Naive thymus-derived CD4-positive, alpha-beta T cell (primary cell): ENCODE data around the gene SCGB1C2. TPM values are rescaled to one million over a fixed set of nuclear protein-coding genes. Genes with fewer than 3 reads are reported as not detected.
"Not testable (repeated sequence)": the region's sequence is repeated elsewhere in the genome, so short reads cannot be mapped to it uniquely, and the experiment has no call there.

Experiments
- ATAC-seq: fragments of 150-1000 bp; cut with Tn5 transposase; 2 replicates; pipeline ENCODE4 v1.10.0; 2021; ENCODE audit warnings: mild to moderate bottlenecking, moderate library complexity
- CTCF ChIA-PET: fragments of 350-600 bp; sonication (Branson Sonifier 250); formaldehyde crosslinking; loops from one replicate; lab custom pipeline; 2021; ENCODE audit warnings: antibody characterized with exemption; lab: Charles Lee
- POLR2A ChIA-PET: fragments of 350-600 bp; sonication (Branson Sonifier 250); formaldehyde crosslinking; loops from one replicate; lab custom pipeline; 2021; ENCODE audit warnings: antibody characterized with exemption, inconsistent platforms; lab: Charles Lee
- DNase-seq, 9 donors: peaks; one replicate each; pipeline versions ENCODE4 v3.0.0 to v3.0.0-alpha.2; 2020 to 2022; ENCODE audit warnings: mixed read lengths in 1 of 9
- H3K27ac ChIP-seq: one replicate; pipeline ENCODE4 v1.7.0; 2013; ENCODE audit warnings: mild to moderate bottlenecking, low read depth, low read length, moderate library complexity
- H3K27me3 ChIP-seq, 2 donors: one replicate each; pipeline ENCODE4 v1.7.0; 2013; ENCODE audit warnings: low read length in 2 of 2, mild to moderate bottlenecking in 2 of 2, moderate library complexity in 2 of 2; ENCODE audit not compliant: control insufficient read depth in 2 of 2, insufficient read depth in 2 of 2
- H3K36me3 ChIP-seq, 3 experiments: 1 replicate in 2 of 3; 2 replicates in 1 of 3; pipeline ENCODE4 v1.7.0; 2013; ENCODE audit warnings: low read length in 3 of 3, mild to moderate bottlenecking in 3 of 3, moderate library complexity in 1 of 3; ENCODE audit not compliant: insufficient read depth in 3 of 3, control insufficient read depth in 2 of 3
- H3K4me1 ChIP-seq, 2 donors: one replicate each; pipeline ENCODE4 v1.7.0; 2013; ENCODE audit warnings: low read length in 2 of 2, mild to moderate bottlenecking in 2 of 2, moderate library complexity in 1 of 2; ENCODE audit not compliant: control insufficient read depth in 2 of 2, insufficient read depth in 2 of 2
- H3K4me3 ChIP-seq: 2 replicates; pipeline ENCODE4 v1.7.0; 2013; ENCODE audit warnings: mild to moderate bottlenecking, low read length
- H3K9me3 ChIP-seq, 3 experiments: 1 replicate in 2 of 3; 2 replicates in 1 of 3; pipeline ENCODE4 v1.7.0; 2013; ENCODE audit warnings: low read length in 3 of 3; ENCODE audit not compliant: control insufficient read depth in 2 of 3
- H3K27ac Mint-ChIP-seq, 9 donors: one replicate each; pipeline ENCODE4 v1.8.0; 2020 to 2022; ENCODE audit warnings: mixed read lengths in 9 of 9, mild to moderate bottlenecking in 8 of 9, moderate library complexity in 5 of 9, inconsistent platforms in 2 of 9
- H3K27me3 Mint-ChIP-seq, 5 donors: one replicate each; pipeline ENCODE4 v1.8.0; 2021 to 2022; ENCODE audit warnings: mixed read lengths in 5 of 5, mild to moderate bottlenecking in 1 of 5
- H3K36me3 Mint-ChIP-seq, 5 donors: one replicate each; pipeline ENCODE4 v1.8.0; 2020 to 2022; ENCODE audit warnings: mixed read lengths in 5 of 5, mild to moderate bottlenecking in 3 of 5, inconsistent platforms in 1 of 5
- H3K4me1 Mint-ChIP-seq, 7 donors: one replicate each; pipeline ENCODE4 v1.8.0; 2020 to 2022; ENCODE audit warnings: mixed read lengths in 7 of 7, mild to moderate bottlenecking in 3 of 7, inconsistent platforms in 1 of 7
- H3K4me3 Mint-ChIP-seq, 10 donors: one replicate each; pipeline ENCODE4 v1.8.0; 2020 to 2022; ENCODE audit warnings: mild to moderate bottlenecking in 10 of 10, mixed read lengths in 10 of 10, moderate library complexity in 6 of 10, inconsistent platforms in 2 of 10
- H3K9me3 Mint-ChIP-seq, 11 donors: one replicate each; pipeline ENCODE4 v1.8.0; 2020 to 2022; ENCODE audit warnings: mixed read lengths in 11 of 11, mild to moderate bottlenecking in 4 of 11, inconsistent platforms in 1 of 11, moderate library complexity in 1 of 11
- intact Hi-C, 2 donors: fragments of 100-400 bp; cut with micrococcal nuclease; formaldehyde crosslinking; loops; one replicate each; pipeline ENCODE4 v1.15.1; 2023
- polyA plus RNA-seq, 2 donors: library from polyadenylated mRNA; unstranded; fragments of 300-500 nt; fragmentation: Illumina TruSeq; gene quantifications; one replicate each; pipeline ENCODE4 v1.2.3, GENCODE V29; 2021
- total RNA-seq, 6 experiments: library from RNA in 5 of 6; stranded (reverse) in 5 of 6; gene quantifications; 1 replicate in 5 of 6; 2 replicates in 1 of 6; pipeline ENCODE4 v1.2.3 and lab custom pipeline; 2021 to 2026

The SCGB1C2 gene
- total and polyA plus RNA-seq, 7 experiments from 2014 or later = not detected

DNA sequence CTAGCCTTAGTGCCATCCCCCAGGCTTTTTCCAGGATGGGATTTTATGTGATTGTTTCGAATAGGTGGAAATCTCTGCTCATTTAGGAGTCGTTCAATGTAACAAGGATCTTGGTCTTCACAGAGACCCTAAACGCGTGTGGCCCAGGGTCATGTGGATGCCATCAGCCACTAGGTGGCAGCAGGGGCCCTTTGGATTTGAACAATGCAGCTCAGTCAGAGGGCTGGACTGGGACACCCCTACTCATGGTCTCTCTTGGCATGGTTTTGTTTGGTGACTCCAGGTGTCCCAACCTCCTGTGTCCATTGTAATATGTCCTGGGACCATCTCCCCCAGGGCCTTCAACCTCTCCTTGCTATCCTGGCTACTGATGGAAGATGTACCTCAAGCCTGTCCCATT lies 838 bp upstream of the SCGB1C2 start:
- H3K4me1 ChIP-seq, H3K36me3 ChIP-seq, H3K36me3 Mint-ChIP-seq, POLR2A ChIA-PET, H3K4me3 ChIP-seq, H3K27me3 Mint-ChIP-seq, H3K9me3 Mint-ChIP-seq, intact Hi-C loops, H3K27ac ChIP-seq, H3K27me3 ChIP-seq, H3K4me1 Mint-ChIP-seq, H3K9me3 ChIP-seq: not testable (repeated sequence)
- DNase-seq = peak; percentile 49 to 76 (median 65)
- peak; percentile 88 for ATAC-seq
- Mint-ChIP-seq H3K27ac (peak overlapping the region in 2 of 9 donors; percentile 47 to 65), H3K4me3 (peak overlapping the region in 5 of 10 donors; percentile 26 to 40 (median 33))
- CTCF ChIA-PET = interaction anchor here (0.7 kb wide), 1 partner anchor 364 kb away, joined by 3 read pairs; no protein-coding TSS in a partner anchor

DNA sequence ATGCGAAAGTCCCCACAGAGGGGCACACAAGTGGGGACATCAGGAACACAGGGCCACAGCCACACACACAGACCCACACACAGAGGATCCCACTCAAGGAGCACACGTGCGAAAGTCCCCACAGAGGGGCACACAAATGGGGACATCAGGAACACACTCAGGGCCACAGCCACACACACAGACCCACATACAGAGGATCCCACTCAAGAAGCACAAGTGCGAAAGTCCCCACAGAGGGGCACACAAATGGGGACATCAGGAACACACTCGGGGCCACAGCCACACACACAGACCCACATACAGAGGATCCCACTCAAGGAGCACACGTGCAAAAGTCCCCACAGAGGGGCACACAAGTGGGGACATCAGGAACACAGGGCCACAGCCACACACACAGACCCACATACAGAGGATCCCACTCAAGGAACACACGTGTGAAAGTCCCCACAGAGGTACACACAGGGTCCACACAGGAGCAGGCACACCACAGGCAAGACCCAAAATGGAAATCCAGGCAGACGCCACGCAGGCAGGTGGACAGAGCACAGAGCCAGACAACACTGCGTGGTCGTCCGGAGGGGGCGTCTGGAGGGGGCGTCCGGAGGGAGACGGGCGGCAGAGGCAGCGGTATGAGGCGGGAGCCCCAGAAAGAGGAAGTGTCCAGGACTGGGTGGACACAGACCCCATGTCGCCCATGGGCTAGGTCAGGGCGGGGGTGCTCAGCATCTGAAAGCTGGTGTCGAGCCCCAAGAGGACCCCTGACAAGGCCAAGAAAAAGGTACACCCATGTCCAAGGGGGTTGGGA lies 2.2 kb downstream of the SCGB1C2 start:
- H3K4me3 ChIP-seq, H3K27ac Mint-ChIP-seq, H3K9me3 Mint-ChIP-seq: not testable (repeated sequence)

DNA sequence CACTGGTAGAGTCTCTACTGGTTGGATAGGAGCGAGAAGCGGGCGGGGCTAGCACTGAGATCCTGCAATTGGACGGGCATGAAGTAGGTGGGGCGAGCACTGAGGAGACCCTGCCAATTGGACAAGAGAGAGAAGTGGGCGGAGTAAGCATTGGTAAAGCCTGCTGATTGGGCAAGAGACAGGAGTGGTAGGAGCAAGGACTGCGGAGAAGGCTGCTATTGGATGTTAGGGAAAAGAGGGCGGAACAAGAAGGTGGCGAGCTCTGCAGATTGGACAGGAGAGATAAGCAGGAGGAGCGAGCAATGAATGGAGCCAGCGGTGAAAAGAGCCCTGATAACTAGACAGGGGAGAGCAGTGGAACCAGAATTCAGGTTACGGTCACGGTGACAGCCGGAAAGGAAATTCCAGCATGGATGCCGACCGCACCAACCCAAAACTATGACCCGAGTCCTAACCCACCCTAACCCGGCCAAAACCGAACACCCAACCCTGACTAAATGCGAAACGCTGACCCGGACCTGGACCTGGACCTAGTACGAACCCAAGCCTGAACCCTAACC lies 4.8 kb downstream of the SCGB1C2 start:
- H3K9me3 Mint-ChIP-seq = no peaks in the 10 kb centered on the region
- Histone ChIP-seq H3K4me3 (no peak overlapping the region), H3K36me3 (no peaks in the 10 kb centered on the region), H3K27me3 (no peaks in the 10 kb centered on the region), H3K27ac (no peak overlapping the region), H3K4me1 (peaks cover 0 to 4% of the 10 kb centered on the region in 2 donors), H3K9me3 (no peaks in the 10 kb centered on the region)
- ChIA-PET POLR2A (no interaction called here), CTCF (interaction anchor here (0.6 kb wide), 1 partner anchor 298 kb away, joined by 3 read pairs; no protein-coding TSS in a partner anchor)
- no peak overlapping the region for H3K4me3 Mint-ChIP-seq
- H3K4me1 Mint-ChIP-seq = peaks cover 0 to 6% (median 3%) of the 10 kb centered on the region in 7 donors
- no peaks in the 10 kb centered on the region for H3K36me3 Mint-ChIP-seq
- DNase-seq (peak in 4 of 9 donors; percentile 15 to 43 (median 30)), ATAC-seq (no peak)
- intact Hi-C loops = loop anchor here (2.0 to 5.0 kb wide), 4 partner anchors 245 to 855 kb away; partner anchors contain the start of gene TIMM22 (in 2 of the 2)
- H3K27me3 Mint-ChIP-seq = peaks cover 0 to 12% (median 0%) of the 10 kb centered on the region in 5 donors
- H3K27ac Mint-ChIP-seq = no peak overlapping the region

More for the DNA sequence above, 2.2 kb downstream of the SCGB1C2 start:
- CTCF ChIA-PET, POLR2A ChIA-PET, H3K9me3 ChIP-seq, H3K36me3 ChIP-seq, H3K36me3 Mint-ChIP-seq, H3K4me1 Mint-ChIP-seq, H3K27ac ChIP-seq, ATAC-seq, H3K27me3 ChIP-seq, H3K4me1 ChIP-seq, H3K4me3 Mint-ChIP-seq: not testable (repeated sequence)
- intact Hi-C loops = loop anchor here (5.0 kb wide), 1 partner anchor 858 kb away; the partner anchor contains the start of gene TIMM22 (in 2 of the 2)
- H3K27me3 Mint-ChIP-seq = peaks cover 0 to 12% (median 0%) of the 10 kb centered on the region in 5 donors
- peak in 1 of 9 donors; percentile 17 for DNase-seq

DNA sequence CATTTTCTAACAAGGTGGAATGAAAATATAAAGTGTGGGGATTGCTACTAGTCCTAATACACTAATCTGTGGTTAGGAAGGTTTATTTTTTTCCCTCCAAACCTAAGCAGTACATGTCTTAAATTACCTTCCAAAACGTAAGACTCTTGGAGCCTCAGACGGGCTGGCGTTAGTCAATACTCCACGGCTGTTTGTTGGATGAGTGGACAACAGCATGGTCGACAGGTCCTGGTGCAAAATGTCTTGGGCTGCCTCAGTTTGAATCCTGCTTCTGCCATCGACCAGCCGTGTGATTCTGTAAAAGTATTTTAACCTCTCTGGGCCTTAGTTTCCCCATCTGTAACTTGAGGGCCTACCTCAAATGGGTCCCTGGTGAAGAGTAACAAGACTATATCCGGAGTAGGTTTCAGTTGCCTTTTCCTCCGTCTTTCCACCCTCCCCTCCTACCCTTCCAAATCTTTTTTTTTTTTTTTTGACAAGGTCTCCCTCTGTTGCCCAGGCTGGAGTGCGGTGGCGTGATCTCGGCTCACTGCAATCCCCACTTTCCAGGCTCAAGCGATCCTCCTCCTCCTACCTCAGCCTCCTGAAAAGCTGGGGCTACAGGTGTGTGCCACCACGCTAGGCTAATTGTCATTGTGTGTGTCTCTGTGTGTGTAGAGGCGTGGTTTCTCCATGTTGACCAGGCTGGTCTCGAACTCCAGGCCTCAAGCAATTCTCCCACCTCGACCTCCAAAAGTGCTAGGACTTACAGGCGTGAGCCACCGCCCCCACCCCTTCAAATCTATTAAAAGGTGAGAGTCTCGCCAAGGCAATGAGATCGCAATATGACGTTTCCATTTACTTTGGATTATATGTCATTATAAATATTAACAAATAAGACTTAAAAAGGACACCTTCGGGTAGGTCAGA lies 5.8 kb downstream of the SCGB1C2 start:
- Histone ChIP-seq H3K27me3 (no peaks in the 10 kb centered on the region), H3K27ac (no peak overlapping the region), H3K9me3 (no peaks in the 10 kb centered on the region), H3K4me1 (peaks cover 0 to 4% of the 10 kb centered on the region in 2 donors), H3K36me3 (no peaks in the 10 kb centered on the region), H3K4me3 (no peak overlapping the region)
- ChIA-PET CTCF (interaction anchor here (0.9 kb wide), 1 partner anchor 240 kb away, joined by 3 read pairs; no protein-coding TSS in a partner anchor), POLR2A (no interaction called here)
- DNase-seq (peak in 2 of 9 donors; percentile 10 to 21), ATAC-seq (no peak)
- H3K4me3 Mint-ChIP-seq = peak overlapping the region in 1 of 10 donors; percentile 60
- intact Hi-C loops = loop anchor here (2.0 to 5.0 kb wide), 4 partner anchors 244 to 854 kb away; partner anchors contain the start of gene TIMM22 (in 2 of the 2)
- H3K27ac Mint-ChIP-seq = peak overlapping the region in 1 of 9 donors; percentile 36
- H3K36me3 Mint-ChIP-seq = no peaks in the 10 kb centered on the region
- peaks cover 0 to 12% (median 0%) of the 10 kb centered on the region in 5 donors for H3K27me3 Mint-ChIP-seq
- peaks cover 0 to 6% (median 3%) of the 10 kb centered on the region in 7 donors for H3K4me1 Mint-ChIP-seq
- no peaks in the 10 kb centered on the region for H3K9me3 Mint-ChIP-seq

DNA sequence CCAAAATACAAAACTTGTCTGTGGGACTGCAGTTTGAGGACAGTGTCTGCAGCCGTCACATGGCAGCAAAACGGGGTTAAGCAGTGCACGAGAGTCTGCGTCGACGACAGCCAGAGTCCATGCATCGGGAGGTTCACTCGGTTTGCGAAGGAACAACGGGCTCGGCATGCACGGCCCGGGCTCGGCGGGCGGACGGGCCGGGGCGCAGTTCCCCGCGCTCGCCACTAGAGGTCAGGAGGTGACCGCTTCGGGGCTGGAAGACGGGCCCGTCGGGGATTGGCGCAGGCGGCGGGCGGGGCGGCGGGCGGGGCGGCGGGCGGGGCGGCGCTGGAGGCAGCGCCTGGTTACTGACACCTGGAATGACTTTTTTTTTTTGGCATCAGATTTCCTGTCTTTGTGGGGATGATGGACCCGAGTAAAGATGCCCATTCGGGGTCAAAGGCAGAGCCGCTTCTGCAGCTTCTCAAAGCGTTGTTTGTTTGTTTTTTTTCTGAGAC lies 6.5 kb downstream of the SCGB1C2 start:
- no peaks in the 10 kb centered on the region for H3K36me3 ChIP-seq
- Mint-ChIP-seq H3K4me1 (peaks cover 0 to 6% (median 3%) of the 10 kb centered on the region in 7 donors), H3K9me3 (no peaks in the 10 kb centered on the region), H3K36me3 (no peaks in the 10 kb centered on the region), H3K27me3 (peaks cover 0 to 12% (median 0%) of the 10 kb centered on the region in 5 donors), H3K4me3 (peak overlapping the region in 1 of 10 donors; percentile 60), H3K27ac (no peak overlapping the region)
- ChIA-PET POLR2A (no interaction called here), CTCF (interaction anchor here (0.9 kb wide), 1 partner anchor 240 kb away, joined by 3 read pairs; no protein-coding TSS in a partner anchor)
- no peak overlapping the region for H3K27ac ChIP-seq
- no peaks in the 10 kb centered on the region for H3K27me3 ChIP-seq
- peaks cover 0 to 4% of the 10 kb centered on the region in 2 donors for H3K4me1 ChIP-seq
- H3K9me3 ChIP-seq = no peaks in the 10 kb centered on the region
- H3K4me3 ChIP-seq = no peak overlapping the region
- ATAC-seq = peak; percentile 98
- peak; percentile 72 to 94 (median 82) for DNase-seq
- intact Hi-C loops = loop anchor here (2.0 to 5.0 kb wide), 4 partner anchors 243 to 853 kb away; partner anchors contain the start of gene TIMM22 (in 2 of the 2)
